ENCODE results near the gene TEP1. TPM values are rescaled to one million over a fixed set of nuclear protein-coding genes. Genes with fewer than 3 reads are reported as not detected.

The TEP1 gene
- polyA plus RNA-seq, 3 donors, result 2.3 to 78.9 (median 7.1) TPM

DNA sequence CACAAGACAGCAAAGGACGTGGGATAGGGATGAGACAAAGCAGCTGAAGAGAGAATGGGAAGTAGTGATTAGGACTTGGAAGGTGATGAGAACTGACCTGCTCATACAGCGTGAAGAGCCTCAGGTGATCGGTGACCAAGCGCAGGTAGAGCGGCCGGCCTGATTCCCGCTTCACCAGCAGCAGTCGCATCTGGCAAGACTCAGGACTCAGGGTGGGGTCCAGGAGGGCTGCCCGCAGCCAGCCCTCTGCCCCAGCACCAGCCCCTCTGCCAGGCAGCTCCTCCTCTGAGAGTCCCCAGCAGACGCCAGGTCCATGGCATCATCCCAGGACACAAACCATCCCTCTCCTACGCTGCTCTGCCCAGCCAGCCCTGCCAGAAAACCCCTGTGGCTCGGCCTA lies 30.8 kb downstream of the TEP1 start:
- H3K9ac ChIP-seq (ENCODE audit: insufficient read depth, low read length, poor library complexity, severe bottlenecking), result no peak overlapping the region
- H3K4me2 ChIP-seq (replicated peaks; ENCODE audit: extremely low read depth, low read length, poor library complexity, severe bottlenecking), result no peak overlapping the region
- Mint-ChIP-seq H3K4me1 (peaks cover 3% of the 10 kb centered on the region), H3K27me3 (ENCODE audit: low read depth in 3 of 3) (no peaks in the 10 kb centered on the region), H3K9me3 (no peaks in the 10 kb centered on the region), H3K4me3 (no peak overlapping the region), H3K27ac (peak overlapping the region in 1 of 7 donors; percentile 20), H3K36me3 (peaks cover 90 to 96% of the 10 kb centered on the region in 2 donors)
- no peak for DNase-seq
- H2AFZ ChIP-seq (ENCODE audit: insufficient read depth, low read depth, low read length, poor library complexity, severe bottlenecking), result no peak overlapping the region
- H3K4me1 ChIP-seq (ENCODE audit: control insufficient read depth in 1 of 2, insufficient read depth in 2 of 2, low read length in 2 of 2), result peaks cover under 1 to 4% of the 10 kb centered on the region in 2 donors
- H3K4me3 ChIP-seq (replicated peaks in 1 of 3; ENCODE audit: low read depth in 2 of 3, low read length in 3 of 3), result no peak overlapping the region
- intact Hi-C loops (cut with micrococcal nuclease), result no loop called here
- no peak overlapping the region for H3K27ac ChIP-seq (ENCODE audit: low read depth in 1 of 2, low read length in 2 of 2)
- no peaks in the 10 kb centered on the region for H3K27me3 ChIP-seq (ENCODE audit: control insufficient read depth in 2 of 2, insufficient read depth in 2 of 2, low read length in 2 of 2)
- H3K79me2 ChIP-seq (ENCODE audit: insufficient read depth, low read length), result no peaks in the 10 kb centered on the region
- H3K9me3 ChIP-seq (replicated peaks in 1 of 2; ENCODE audit: control insufficient read depth in 1 of 2, insufficient read depth in 1 of 2, low read length in 2 of 2), result no peaks in the 10 kb centered on the region
- over 99% methylated on average over 12 of the region's 12 CpGs for WGBS (ENCODE audit: insufficient coverage)
- TF ChIP-seq, protein P1, sequence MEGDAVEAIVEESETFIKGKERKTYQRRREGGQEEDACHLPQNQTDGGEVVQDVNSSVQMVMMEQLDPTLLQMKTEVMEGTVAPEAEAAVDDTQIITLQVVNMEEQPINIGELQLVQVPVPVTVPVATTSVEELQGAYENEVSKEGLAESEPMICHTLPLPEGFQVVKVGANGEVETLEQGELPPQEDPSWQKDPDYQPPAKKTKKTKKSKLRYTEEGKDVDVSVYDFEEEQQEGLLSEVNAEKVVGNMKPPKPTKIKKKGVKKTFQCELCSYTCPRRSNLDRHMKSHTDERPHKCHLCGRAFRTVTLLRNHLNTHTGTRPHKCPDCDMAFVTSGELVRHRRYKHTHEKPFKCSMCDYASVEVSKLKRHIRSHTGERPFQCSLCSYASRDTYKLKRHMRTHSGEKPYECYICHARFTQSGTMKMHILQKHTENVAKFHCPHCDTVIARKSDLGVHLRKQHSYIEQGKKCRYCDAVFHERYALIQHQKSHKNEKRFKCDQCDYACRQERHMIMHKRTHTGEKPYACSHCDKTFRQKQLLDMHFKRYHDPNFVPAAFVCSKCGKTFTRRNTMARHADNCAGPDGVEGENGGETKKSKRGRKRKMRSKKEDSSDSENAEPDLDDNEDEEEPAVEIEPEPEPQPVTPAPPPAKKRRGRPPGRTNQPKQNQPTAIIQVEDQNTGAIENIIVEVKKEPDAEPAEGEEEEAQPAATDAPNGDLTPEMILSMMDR (IDR thresholded peaks at IDR 0.05), result no peak
- peaks cover 94% of the 10 kb centered on the region in 2 donors for H3K36me3 ChIP-seq (replicated peaks in 1 of 2; ENCODE audit: control insufficient read depth in 1 of 2, insufficient read depth in 2 of 2, low read length in 2 of 2)
- H4K20me1 ChIP-seq (ENCODE audit: insufficient read depth, low read length), result peaks cover 79% of the 10 kb centered on the region

DNA sequence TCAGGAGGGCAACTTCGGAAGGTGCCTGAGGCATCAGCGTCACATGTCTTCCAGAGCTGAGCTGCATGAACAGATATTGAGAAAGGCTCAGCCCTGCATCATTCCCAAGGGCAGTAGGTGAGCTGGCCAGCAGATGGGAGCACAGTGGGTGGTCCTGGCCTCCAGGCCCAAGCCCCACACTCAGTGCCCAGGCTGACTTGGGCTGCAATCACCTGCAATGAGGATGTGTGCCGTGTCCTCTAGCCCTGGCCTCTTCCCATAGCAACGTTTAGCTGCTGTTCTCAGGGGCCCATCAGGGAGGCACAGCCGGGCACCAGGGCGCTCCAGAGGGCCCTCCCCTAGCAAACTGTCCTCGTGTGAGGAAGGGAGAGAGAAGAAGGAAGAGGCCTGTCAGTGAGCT lies 32.0 kb downstream of the TEP1 start:
- intact Hi-C loops (cut with micrococcal nuclease), result no loop called here
- Histone ChIP-seq H3K27me3 (ENCODE audit: control insufficient read depth in 2 of 2, insufficient read depth in 2 of 2, low read length in 2 of 2) (no peaks in the 10 kb centered on the region), H3K27ac (ENCODE audit: low read depth in 1 of 2, low read length in 2 of 2) (no peak overlapping the region), H3K79me2 (ENCODE audit: insufficient read depth, low read length) (no peaks in the 10 kb centered on the region), H3K9me3 (replicated peaks in 1 of 2; ENCODE audit: control insufficient read depth in 1 of 2, insufficient read depth in 1 of 2, low read length in 2 of 2) (no peaks in the 10 kb centered on the region), H3K4me1 (ENCODE audit: control insufficient read depth in 1 of 2, insufficient read depth in 2 of 2, low read length in 2 of 2) (no peaks in the 10 kb centered on the region), H3K36me3 (replicated peaks in 1 of 2; ENCODE audit: control insufficient read depth in 1 of 2, insufficient read depth in 2 of 2, low read length in 2 of 2) (peaks cover 98 to 100% of the 10 kb centered on the region in 2 donors), H4K20me1 (ENCODE audit: insufficient read depth, low read length) (peaks cover 86% of the 10 kb centered on the region), H3K9ac (ENCODE audit: insufficient read depth, low read length, poor library complexity, severe bottlenecking) (no peak overlapping the region), H3K4me2 (replicated peaks; ENCODE audit: extremely low read depth, low read length, poor library complexity, severe bottlenecking) (no peak overlapping the region), H3K4me3 (replicated peaks in 1 of 3; ENCODE audit: low read depth in 2 of 3, low read length in 3 of 3) (no peak overlapping the region), H2AFZ (ENCODE audit: insufficient read depth, low read depth, low read length, poor library complexity, severe bottlenecking) (no peak overlapping the region)
- no peak for DNase-seq
- peak overlapping the region in 1 of 7 donors; percentile 9 for H3K27ac Mint-ChIP-seq
- H3K9me3 Mint-ChIP-seq, result no peaks in the 10 kb centered on the region
- 100% methylated on average over 2 of the region's 7 CpGs for WGBS (ENCODE audit: insufficient coverage)
- H3K4me3 Mint-ChIP-seq, result no peak overlapping the region
- TF ChIP-seq, protein P1 (IDR thresholded peaks at IDR 0.05), result no peak
- H3K36me3 Mint-ChIP-seq, result peaks cover 95 to 98% of the 10 kb centered on the region in 2 donors
- no peaks in the 10 kb centered on the region for H3K4me1 Mint-ChIP-seq
- no peaks in the 10 kb centered on the region for H3K27me3 Mint-ChIP-seq (ENCODE audit: low read depth in 3 of 3)

All from CD14-positive monocyte (primary cell).